ENCODE measurements around the gene CMBL.
A peak's percentile ranks its signal among the peaks of the same experiment; 100 is the strongest.
"Not testable (repeated sequence)": the region's sequence is repeated elsewhere in the genome, so short reads cannot be mapped to it uniquely, and the experiment has no call there.

The CMBL gene

DNA sequence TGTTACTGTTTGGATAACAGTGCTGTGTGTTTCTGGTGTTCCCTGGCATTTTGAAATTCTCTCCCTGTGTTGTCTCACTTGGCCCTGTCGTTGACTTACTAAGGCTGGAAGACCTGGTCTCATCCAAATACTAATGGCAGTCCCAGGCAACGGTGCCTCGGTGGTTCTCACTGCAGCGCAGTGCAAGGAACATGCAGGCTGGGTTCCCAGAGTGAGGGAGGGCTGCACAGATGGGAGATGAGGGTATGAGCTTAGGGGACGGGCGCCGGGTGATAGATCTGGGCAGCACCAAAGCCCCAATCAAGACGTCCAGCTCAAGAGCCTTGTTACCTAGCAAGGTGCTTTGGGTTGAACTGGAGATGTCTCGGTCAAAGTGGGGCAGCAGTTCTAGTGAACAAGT lies 46.6 kb downstream of the CMBL start:
- no peak overlapping the region for H3K4me3 ChIP-seq
- DNase-seq (ENCODE audit: low spot score in 2 of 2) = no peak
- in situ Hi-C loops (cut with MboI; ENCODE audit: low sequenced_read_pairs) = no loop called here
- peaks cover 100% of the 10 kb centered on the region for H3K36me3 ChIP-seq (replicated peaks)
- no peaks in the 10 kb centered on the region for H3K4me1 ChIP-seq
- no peaks in the 10 kb centered on the region for H3K27me3 ChIP-seq (ENCODE audit: low read depth)
- no peaks in the 10 kb centered on the region for H3K9me3 ChIP-seq

DNA sequence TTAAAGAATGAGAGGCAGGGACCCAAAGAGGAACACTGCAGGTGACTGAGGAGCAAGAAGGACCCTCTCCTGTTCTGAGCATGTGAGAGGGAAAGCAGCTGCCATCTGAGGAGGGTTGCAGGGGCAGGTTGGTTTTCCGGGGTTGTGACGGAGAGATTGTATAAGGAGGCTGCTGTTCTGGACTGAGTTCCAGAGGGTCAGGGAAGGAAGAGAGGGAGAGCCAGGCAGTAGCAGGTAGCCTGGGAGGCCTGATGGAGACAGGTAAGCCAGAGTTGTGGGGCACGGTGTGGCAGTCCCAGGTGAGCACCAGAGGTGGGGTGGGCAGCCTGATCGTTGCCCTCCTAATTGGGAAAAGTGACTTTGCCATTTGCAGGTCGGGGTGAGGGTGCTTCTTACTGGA lies 47.8 kb downstream of the CMBL start:
- no peaks in the 10 kb centered on the region for H3K27me3 ChIP-seq (ENCODE audit: low read depth)
- DNase-seq (ENCODE audit: low spot score in 2 of 2) = no peak
- H3K4me3 ChIP-seq = no peak overlapping the region
- H3K4me1 ChIP-seq = no peaks in the 10 kb centered on the region
- H3K36me3 ChIP-seq (replicated peaks) = peaks cover 100% of the 10 kb centered on the region
- H3K9me3 ChIP-seq = no peaks in the 10 kb centered on the region
- in situ Hi-C loops (cut with MboI; ENCODE audit: low sequenced_read_pairs) = no loop called here

DNA sequence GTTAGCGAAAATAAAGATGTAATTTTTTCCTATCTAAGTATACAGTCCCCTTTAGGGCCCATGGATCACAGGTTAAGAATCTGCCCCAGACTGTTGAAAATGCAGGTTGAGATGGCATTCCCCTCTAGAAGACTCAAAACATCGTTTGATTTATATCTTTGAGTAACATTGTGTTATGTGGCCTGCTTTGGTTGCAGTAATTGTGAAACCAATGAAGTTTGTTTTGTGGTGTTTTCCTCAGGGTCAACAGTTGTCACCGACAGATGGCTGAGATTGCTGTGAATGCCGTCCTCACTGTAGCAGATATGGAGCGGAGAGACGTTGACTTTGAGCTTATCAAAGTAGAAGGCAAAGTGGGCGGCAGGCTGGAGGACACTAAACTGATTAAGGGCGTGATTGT lies 49.8 kb downstream of the CMBL start:
- H3K9me3 ChIP-seq = no peaks in the 10 kb centered on the region
- peaks cover 8% of the 10 kb centered on the region; the same call in 1 of the 2 replicates for H3K4me1 ChIP-seq
- in situ Hi-C loops (cut with MboI; ENCODE audit: low sequenced_read_pairs) = no loop called here
- H3K27me3 ChIP-seq (ENCODE audit: low read depth) = no peaks in the 10 kb centered on the region
- H3K4me3 ChIP-seq = no peak overlapping the region
- no peak for DNase-seq (ENCODE audit: low spot score in 2 of 2)
- peaks cover 96% of the 10 kb centered on the region for H3K36me3 ChIP-seq (replicated peaks)

DNA sequence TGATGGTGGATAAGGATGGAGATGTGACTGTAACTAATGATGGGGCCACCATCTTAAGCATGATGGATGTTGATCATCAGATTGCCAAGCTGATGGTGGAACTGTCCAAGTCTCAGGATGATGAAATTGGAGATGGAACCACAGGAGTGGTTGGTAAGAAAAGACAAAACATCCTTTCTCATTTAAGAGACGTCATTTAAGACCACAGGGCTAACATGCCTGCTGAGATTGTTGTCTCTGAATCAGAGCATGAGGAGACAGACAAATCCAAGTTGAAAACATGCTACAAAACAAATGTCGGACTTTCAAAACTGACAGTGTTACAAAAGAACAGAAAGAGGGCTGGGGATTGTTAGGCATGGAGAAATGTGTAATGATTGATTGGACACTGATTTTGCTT lies 53.0 kb downstream of the CMBL start:
- in situ Hi-C loops (cut with MboI; ENCODE audit: low sequenced_read_pairs) = no loop called here
- Histone ChIP-seq H3K4me1 (peaks cover 12% of the 10 kb centered on the region; the same call in 1 of the 2 replicates), H3K36me3 (replicated peaks) (peaks cover 76% of the 10 kb centered on the region), H3K4me3 (no peak overlapping the region), H3K27me3 (ENCODE audit: low read depth) (no peaks in the 10 kb centered on the region), H3K9me3 (no peaks in the 10 kb centered on the region)
- no peak for DNase-seq (ENCODE audit: low spot score in 2 of 2)

DNA sequence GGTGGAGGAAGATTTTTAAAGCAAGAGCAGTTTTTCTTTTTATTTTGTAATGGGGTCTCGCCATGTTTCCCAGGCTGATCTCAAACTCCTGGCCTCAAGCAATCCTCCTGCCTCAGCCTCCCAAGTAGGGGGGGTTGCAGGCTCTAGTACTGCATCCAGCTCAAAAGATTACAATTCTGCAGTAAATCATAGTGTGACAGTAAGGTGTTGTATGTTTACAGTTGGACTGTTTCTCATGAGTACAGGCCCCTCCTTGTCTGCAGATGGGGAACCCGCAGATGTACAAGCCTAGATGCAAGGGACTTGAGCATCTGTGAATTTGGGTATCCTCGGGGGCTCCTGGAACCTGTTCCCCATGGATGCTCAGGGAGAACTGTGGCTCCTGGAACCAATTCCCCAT lies 54.3 kb downstream of the CMBL start:
- no peak overlapping the region for H3K4me3 ChIP-seq
- no peaks in the 10 kb centered on the region for H3K9me3 ChIP-seq
- H3K27me3 ChIP-seq (ENCODE audit: low read depth) = no peaks in the 10 kb centered on the region
- in situ Hi-C loops (cut with MboI; ENCODE audit: low sequenced_read_pairs) = no loop called here
- H3K36me3 ChIP-seq (replicated peaks) = peaks cover 63% of the 10 kb centered on the region
- peaks cover 12% of the 10 kb centered on the region for H3K4me1 ChIP-seq
- DNase-seq (ENCODE audit: low spot score in 2 of 2) = no peak

DNA sequence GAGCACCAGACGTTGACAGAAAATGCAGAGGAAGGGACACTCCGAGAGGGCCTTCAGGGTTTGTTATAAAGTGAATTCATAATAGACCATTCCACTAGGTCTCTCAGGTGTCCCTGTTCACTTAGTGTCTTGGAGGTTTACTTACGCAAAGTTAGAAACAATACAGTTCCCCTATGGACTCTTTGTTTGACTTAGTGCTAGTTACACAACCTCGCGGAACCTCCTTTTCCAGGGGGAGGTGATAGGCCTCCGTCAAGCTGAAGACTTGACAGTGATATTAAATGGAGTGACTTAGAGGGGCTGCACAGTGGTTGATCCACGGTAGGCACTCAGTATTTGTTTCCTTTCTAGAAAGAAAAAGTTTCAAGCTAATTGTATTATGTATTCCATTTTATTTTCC lies 56.3 kb downstream of the CMBL start:
- Histone ChIP-seq H3K9me3 (no peaks in the 10 kb centered on the region), H3K4me3 (peak overlapping the region; percentile 73), H3K36me3 (replicated peaks) (peaks cover 44% of the 10 kb centered on the region), H3K4me1 (peaks cover 12% of the 10 kb centered on the region), H3K27me3 (ENCODE audit: low read depth) (no peaks in the 10 kb centered on the region)
- no peak for DNase-seq (ENCODE audit: low spot score in 2 of 2)
- in situ Hi-C loops (cut with MboI; ENCODE audit: low sequenced_read_pairs) = no loop called here

DNA sequence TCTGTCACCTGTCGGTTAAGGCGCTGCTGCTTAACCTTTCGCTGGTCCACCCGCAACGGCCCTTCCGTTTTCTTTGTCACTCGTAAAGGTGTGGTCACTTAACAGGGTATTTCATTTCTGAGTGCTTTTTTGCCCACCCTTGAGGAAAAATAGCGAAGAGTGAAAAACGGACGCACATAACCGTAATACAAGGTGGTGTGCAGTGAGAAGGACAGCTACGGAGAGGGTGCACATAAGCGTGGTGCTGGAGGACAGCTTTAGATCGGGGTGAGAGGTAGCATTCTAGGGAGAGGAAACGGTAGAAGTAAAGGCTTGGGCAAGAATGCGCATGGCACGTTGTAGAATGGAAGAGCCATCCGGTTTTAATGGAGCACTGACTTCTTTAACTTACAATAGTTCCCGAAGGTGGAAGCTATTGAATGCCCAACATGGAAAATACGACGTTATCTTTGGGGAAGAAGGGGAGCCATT lies 56.9 kb downstream of the CMBL start:
- no peak for DNase-seq (ENCODE audit: low spot score in 2 of 2)

DNA sequence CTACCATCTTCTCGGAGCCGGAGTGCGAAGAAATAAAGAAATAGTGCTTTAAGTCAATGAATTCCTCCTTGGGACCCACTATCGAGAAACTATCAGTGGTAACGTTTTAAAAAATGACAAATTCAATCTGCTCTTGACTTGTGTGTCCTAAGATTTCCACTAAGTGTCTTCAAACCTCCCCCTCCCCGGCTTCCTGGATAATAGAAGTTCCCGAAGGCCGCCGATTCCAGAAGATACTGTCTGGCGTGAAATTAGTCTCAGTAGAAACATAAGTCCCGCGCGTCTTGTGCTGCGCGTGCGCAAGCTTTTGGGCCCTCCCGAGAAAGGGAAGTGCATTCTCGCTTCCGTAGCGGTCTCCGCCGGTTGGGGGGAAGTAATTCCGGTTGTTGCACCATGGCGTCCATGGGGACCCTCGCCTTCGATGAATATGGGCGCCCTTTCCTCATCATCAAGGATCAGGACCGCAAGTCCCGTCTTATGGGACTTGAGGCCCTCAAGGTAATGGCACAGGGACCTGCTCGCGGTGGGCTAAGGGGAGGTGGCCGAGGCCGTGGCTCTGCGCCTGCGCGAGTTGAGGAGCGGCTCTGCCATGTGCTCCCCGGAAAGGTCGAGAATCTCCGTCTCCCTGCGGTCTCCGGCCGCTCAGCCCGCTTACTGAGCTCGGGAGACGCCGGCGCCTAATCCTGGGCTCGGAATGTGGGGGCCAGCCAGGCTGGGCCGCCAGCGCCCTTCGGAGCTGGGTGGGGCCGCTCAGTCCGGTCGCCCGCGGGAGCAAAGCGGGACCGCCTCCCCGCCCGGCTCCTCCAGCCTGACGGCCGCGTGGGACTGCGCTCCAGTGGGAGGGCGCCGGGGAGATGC lies 57.5 kb downstream of the CMBL start, which contains the start of gene CCT5:
CCT5 (plus strand) TSS at position 333 of the 858 bp plus-strand sequence; CDS start at position 394, 61 bp downstream.
- in situ Hi-C loops (cut with MboI; ENCODE audit: low sequenced_read_pairs) = no loop called here
- Histone ChIP-seq H3K36me3 (replicated peaks) (peaks cover 31% of the 10 kb centered on the region), H3K27me3 (ENCODE audit: low read depth) (no peaks in the 10 kb centered on the region), H3K4me1 (peaks cover 12% of the 10 kb centered on the region), H3K9me3 (no peaks in the 10 kb centered on the region), H3K4me3 (peak within 1 kb of the TSS; percentile 73)
- peak; percentile 92 to 98 for DNase-seq (ENCODE audit: low spot score in 2 of 2)

More for the DNA sequence above, 56.9 kb downstream of the CMBL start:
- Histone ChIP-seq H3K27me3 (ENCODE audit: low read depth) (no peaks in the 10 kb centered on the region), H3K9me3 (no peaks in the 10 kb centered on the region), H3K36me3 (replicated peaks) (peaks cover 38% of the 10 kb centered on the region), H3K4me1 (peaks cover 12% of the 10 kb centered on the region), H3K4me3 (peak overlapping the region; percentile 73)
- in situ Hi-C loops (cut with MboI; ENCODE audit: low sequenced_read_pairs) = no loop called here

DNA sequence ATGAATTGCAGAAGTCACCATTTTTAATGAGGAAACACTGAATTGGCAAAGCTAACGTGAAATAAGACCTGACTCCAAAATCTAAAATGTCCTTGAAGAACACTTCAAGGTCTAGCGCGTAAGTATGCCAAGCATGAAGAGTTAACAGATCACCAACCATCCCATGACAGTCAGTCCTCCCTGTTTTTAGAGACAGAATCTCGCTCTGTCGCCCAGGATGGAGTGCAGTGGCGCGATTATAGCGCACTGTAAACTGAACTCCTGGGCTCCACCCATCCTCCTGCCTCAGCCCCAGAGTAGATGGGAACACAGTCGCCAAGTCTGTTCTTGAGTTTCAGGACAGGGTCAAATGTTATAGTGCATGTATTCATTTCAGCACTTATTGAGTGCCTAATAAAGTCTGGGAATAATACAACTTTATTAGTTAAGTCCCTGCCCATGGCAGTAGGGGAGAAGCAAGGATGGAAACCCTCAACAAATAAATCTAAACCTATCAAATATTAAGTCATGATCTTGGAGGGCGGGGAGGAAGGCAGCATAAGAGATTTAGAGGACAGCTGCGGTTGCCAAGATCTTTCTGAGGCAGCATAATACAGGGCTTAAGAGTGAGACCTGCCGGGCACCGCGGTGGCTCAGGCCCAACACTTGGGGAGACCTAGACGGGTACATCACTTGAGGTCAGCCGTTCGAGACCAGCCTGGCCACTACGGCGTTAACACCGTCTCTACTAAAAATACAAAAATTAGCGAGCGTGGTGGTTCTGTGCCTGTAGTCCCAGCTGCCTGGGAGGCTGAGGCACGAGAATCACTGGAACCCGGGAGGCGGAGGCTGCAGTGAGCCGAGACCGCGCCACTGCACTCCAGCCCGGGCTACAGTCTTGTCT lies 59.1 kb downstream of the CMBL start:
- Histone ChIP-seq H3K36me3 (replicated peaks) (peaks cover 16% of the 10 kb centered on the region), H3K9me3 (no peaks in the 10 kb centered on the region), H3K27me3 (ENCODE audit: low read depth) (no peaks in the 10 kb centered on the region), H3K4me3 (peak overlapping the region; percentile 73), H3K4me1 (peaks cover 8% of the 10 kb centered on the region)
- no peak for DNase-seq (ENCODE audit: low spot score in 2 of 2)
- in situ Hi-C loops (cut with MboI; ENCODE audit: low sequenced_read_pairs) = no loop called here

DNA sequence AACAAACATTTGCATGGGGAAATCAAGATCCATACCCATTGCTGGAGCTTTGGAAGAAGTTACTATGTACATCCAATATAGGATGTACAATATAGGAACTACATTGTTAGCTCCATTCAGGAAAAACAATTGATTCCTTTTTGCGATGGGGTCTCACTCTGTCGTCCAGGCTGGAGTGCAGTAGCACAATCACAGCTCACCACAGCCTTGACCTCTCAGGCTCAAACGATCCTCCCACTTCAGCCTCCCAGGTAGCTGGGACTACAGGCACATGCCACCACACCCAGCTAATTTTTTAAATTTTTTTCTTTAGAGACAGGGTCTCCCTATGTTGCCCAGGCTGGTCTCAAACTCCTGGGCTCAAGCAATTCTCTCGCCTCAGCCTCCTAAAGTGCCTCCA lies 60.5 kb downstream of the CMBL start:
- peaks cover 11% of the 10 kb centered on the region for H3K36me3 ChIP-seq (replicated peaks)
- in situ Hi-C loops (cut with MboI; ENCODE audit: low sequenced_read_pairs) = not testable (repeated sequence)

DNA sequence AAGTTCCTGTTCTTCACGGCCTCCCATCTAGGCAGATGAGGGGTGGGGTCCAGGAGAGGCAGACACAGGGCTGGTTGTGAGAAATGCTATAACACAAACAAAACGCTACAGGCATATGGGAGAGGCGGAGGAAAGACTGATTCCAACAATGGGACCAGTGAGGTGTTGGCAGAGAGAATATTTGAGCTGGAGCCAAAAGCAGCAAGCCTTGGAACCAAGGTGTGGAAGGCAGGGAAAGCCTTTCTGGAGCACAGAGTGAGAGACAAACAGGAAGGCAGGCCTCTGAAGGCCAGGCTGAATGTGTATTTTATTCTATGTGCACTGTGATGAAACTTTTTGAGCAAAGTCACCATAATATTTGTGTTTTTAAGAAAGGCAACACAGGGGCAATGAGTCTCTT lies 60.9 kb downstream of the CMBL start:
- no peaks in the 10 kb centered on the region; the same call in 1 of the 2 replicates for H3K4me1 ChIP-seq
- H3K27me3 ChIP-seq (ENCODE audit: low read depth) = no peaks in the 10 kb centered on the region
- peaks cover 6% of the 10 kb centered on the region for H3K36me3 ChIP-seq (replicated peaks)
- in situ Hi-C loops (cut with MboI; ENCODE audit: low sequenced_read_pairs) = no loop called here
- no peaks in the 10 kb centered on the region for H3K9me3 ChIP-seq
- DNase-seq (ENCODE audit: low spot score in 2 of 2) = no peak
- no peak overlapping the region for H3K4me3 ChIP-seq

More for the DNA sequence above, 60.5 kb downstream of the CMBL start:
- not testable (repeated sequence) for H3K4me3 ChIP-seq; H3K9me3 ChIP-seq; DNase-seq (ENCODE audit: low spot score in 2 of 2); H3K27me3 ChIP-seq (ENCODE audit: low read depth); H3K4me1 ChIP-seq

DNA sequence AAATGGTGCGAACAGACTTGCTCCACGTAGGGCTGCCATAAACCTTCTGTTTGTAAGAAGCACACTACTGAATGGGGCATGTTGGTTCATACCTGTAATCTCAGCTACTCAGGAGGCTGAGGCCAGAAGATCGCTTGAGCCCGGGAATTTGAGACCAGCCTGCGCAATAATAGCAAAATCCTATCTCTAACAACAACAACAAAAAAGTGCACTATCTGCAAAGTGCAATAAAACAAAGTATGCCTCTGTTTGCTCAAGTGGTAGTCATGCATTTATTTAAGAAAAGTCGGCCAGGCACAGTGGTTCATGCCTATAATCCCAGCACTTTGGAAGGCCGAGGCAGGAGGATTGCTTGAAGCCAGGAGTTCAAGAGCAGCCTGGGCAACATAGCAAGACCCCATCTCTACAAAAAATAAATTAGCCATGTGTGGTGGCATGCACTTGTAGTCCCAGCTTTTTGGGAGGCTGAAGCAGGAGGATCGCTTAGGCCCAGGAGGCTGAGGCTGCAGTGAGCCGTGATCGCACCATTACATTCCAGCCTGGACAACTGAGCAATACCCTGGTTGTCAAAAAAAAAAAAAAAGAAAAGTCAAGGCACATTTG lies 63.3 kb downstream of the CMBL start:
- DNase-seq (ENCODE audit: low spot score in 2 of 2) = no peak
- H3K4me3 ChIP-seq = no peak overlapping the region
- in situ Hi-C loops (cut with MboI; ENCODE audit: low sequenced_read_pairs) = no loop called here

DNA sequence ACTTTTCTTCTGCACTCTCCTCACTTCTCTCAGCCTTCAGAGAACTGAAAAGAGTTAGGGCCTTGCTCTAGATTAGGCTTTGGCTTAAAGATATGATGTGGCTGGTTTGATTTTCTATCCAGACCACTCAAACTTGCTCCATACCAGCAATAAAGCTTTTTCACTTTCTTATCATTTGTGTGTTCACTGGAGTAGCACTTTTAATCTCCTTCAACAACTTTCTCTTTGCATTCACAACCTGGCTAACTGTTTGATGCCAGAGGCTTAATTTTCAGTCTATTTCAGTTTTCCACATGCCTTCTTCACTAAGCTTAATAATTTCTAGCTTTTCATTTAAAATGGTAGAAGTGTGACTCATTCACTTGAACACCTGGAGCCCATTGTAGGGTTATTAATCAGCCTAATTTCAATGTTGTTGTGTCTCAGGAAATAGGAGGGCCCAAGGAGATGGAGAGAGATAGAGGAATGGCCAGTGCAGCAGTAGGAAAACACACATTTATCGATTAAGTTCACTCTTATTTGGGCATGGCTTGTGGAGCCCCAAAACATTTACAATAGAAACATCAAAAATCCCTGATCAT lies 64.0 kb downstream of the CMBL start:
- H3K4me1 ChIP-seq = no peaks in the 10 kb centered on the region; the same call in 1 of the 2 replicates
- no peak for DNase-seq (ENCODE audit: low spot score in 2 of 2)
- H3K4me3 ChIP-seq = no peak overlapping the region
- in situ Hi-C loops (cut with MboI; ENCODE audit: low sequenced_read_pairs) = no loop called here
- H3K27me3 ChIP-seq (ENCODE audit: low read depth) = no peaks in the 10 kb centered on the region
- no peaks in the 10 kb centered on the region for H3K36me3 ChIP-seq (replicated peaks)
- H3K9me3 ChIP-seq = no peaks in the 10 kb centered on the region

More for the DNA sequence above, 63.3 kb downstream of the CMBL start:
- H3K27me3 ChIP-seq (ENCODE audit: low read depth) = no peaks in the 10 kb centered on the region
- no peaks in the 10 kb centered on the region for H3K9me3 ChIP-seq
- no peaks in the 10 kb centered on the region for H3K36me3 ChIP-seq (replicated peaks)
- no peaks in the 10 kb centered on the region; the same call in 1 of the 2 replicates for H3K4me1 ChIP-seq

All from HAP-1 (cell line).